NCI-H128 (cell line): ENCODE measurements around the gene GPR84.

Experiments used
- DNase-seq: peaks from one replicate; lab custom pipeline; 2025; ENCODE audit not compliant: unreplicated experiment; lab: John Stamatoyannopoulos, UW

Gene GPR84

DNA sequence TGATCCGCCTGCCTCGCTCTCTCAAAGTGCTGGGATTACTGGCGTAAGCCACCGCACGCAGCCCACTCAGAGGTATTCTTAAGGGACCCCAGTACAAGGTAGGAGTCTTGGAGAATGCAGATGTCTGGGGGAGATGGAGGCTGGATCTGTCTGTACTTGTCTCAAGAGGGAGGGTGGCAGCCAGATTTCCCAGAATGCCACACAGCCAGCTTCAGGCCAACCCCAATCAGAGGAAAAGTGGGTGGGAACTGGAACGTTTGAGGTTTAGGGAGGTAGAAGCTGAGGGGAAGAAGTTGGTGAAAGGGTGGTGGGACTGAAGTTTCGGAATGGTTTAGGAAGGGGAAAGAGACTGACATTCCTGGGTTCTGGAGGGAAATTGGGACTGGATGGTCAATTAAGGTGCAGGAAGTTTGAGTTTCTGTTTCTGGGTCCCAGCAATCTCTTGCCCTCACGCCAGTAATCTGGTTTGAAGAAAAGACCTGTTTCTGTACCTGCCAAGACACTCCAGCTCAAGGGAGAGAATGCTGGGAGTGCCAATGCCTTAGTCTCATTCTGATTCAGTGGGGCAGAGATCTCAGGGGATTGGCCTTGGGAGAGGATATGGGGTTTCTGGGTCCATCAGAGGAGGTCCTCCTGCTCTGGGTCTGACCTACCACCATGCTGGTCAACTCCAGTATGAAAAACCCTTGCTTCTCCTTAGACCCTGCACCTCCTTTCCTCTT, 28.4 kb upstream of the GPR84 start:
- DNase-seq, result no peak

DNA sequence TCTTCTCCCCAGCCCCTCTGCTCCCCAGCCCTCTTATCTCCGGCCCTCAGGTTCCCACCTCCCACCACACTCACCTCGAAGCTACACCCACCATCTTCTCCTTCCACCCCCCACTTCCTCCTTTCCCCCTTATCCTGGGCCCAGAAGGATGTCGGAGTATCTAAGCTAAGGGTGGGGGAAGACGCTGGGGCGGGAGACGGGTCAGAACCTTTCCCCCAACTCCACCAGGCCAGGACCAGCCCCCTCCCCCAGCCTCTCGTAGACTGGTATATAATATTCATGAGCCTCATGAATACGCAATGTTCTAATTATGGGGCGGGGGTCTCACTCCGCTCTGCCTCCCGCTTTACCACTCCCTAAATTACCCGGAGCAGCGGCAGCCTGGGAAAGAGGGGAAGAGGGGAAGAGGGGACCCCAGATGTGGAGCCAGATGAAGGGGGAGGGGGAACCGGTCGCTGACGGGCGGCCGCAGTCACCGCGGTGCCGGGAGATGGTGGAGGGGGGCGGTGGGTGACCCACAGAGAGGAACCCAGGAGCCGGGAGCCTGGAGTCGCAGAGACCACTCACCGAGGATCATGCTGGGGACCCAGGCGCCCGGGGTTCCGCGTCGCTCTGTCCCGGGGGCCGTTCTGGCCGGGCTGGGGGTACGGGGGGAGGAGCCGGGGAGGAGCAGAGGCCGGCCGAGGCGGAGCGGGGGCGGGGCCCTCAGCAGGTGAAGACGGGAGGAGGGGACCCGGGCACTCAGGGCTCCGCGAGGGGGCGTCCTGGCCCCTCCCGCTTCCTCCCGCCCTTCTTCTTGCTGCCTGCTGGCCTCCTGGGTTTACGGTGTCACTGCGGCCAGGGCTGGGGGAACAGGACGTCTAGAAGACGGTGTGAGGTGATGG, 26.6 kb upstream of the GPR84 start:
- DNase-seq, result peak; percentile 42

DNA sequence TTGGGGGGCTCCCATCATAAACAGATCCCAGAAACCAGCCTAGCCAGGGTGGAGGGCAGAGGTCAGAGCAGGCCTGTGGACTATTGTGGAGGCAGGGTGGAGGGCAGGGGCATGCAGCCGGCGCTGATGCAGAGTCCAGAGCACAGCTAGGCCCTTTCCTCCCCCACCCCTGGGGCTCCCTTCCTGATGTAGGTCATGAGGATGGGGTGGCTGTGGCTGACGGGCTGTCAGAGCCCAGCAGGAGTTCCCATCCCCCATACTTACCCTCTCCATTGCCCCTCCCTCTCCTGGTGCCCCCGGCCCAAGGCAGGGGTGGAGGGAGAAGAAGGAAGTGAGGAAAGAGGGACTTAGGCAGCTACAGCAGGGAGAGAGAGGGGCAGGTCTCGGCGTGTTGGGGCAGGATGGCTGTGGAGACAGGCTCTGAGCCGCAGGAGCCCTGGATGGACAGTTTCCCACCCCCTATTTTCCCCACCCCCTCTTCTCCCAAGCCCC, 25.9 kb upstream of the GPR84 start:
- DNase-seq, result no peak

GRCh38 chr12:54389607-54390175, 25.4 kb upstream of the GPR84 start:
- DNase-seq, result no peak

GRCh38 chr12:54389134-54389508, 24.8 kb upstream of the GPR84 start:
- no peak for DNase-seq

DNA sequence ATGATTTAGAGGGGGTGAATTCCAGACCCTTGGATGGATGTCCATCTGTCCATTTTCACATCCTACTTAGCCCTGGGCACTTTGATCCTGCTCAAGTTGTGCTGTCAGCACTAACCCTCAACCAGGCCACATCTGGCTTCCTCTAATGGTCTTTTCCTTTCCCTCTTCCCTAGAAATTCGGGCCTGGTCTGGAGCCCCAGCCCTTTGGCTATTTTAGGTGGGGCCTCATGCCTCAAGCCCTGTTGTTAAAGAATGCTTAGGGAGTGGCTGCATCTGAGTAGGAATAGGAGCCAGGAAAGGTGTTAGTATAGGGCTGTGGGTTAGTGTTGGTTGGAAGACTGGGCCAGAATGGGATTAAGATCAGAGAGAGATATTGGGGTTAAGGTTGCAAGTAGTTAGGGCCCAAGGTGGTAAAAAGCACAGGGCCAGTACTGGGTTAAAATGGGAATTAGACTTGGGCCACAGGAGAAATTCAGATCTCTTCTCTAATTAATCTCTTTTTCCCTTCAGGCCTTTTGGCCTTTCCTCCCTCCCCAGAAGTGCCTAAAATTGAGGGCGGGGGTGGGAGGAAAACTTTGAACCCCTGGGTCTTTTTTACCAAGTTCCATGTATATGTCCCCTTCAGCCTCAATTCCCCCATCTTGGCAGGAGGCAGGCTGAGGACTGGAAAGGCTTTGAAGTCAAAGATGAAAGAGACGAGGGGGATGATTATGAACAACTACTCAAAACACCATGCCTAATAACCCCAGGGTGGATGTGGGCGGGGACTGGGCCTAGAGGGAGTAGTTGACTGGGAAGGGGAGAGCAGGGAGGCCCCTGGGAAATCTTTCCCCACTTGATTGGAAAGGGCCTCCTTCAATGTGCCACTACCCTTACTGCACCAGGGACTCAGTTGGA, 24.2 kb upstream of the GPR84 start:
- DNase-seq, result no peak

DNA sequence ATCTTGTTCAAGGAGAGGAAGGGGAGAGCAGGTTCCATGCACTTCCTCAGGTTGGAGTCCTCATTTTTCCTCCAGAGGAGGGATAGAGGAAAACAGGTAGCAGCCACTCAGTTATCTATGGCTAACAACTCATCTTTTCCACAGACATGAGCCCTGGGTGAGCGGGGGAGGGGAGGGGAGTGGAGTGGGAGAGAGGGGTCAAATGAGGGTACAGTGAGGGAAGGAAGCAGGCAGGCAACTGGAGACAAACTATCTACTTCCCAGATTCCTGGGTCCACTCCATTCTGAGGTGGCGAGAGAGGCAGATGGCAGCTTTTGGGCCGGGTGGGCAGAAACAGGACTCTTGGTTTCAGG, 22.8 kb upstream of the GPR84 start:
- no peak for DNase-seq

GRCh38 chr12:54386403-54387113, 22.3 kb upstream of the GPR84 start:
- no peak for DNase-seq

GRCh38 chr12:54385251-54385914, 21.1 kb upstream of the GPR84 start:
- DNase-seq, result no peak

DNA sequence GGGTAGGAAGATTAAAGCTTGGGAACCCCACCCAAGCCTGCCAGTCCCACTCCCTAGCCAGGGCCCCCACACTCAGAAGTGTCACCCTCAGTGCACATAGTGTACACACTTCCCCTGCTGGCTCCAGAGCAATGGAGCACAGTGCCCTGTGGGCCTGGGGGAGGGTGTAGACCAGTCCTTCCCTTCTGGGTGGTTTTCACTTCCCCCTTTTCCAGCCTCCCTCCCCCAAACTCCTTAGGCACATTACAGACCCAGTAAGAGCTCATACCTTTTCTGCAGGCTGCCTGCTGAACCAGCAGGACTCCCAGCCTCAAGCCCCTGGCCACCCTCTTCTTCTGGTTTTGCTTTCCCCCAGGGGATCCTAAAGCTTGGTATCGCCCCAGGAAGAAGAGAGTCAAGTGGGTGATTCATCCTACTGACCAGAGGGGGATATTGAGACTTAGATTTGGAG, 20.3 kb upstream of the GPR84 start, which contains the start of gene ZNF385A:
TSS of gene ZNF385A (minus strand) at position 143 of the 451 bp plus-strand sequence. CDS start 219 bp downstream, outside the sequence.
- no peak for DNase-seq

DNA sequence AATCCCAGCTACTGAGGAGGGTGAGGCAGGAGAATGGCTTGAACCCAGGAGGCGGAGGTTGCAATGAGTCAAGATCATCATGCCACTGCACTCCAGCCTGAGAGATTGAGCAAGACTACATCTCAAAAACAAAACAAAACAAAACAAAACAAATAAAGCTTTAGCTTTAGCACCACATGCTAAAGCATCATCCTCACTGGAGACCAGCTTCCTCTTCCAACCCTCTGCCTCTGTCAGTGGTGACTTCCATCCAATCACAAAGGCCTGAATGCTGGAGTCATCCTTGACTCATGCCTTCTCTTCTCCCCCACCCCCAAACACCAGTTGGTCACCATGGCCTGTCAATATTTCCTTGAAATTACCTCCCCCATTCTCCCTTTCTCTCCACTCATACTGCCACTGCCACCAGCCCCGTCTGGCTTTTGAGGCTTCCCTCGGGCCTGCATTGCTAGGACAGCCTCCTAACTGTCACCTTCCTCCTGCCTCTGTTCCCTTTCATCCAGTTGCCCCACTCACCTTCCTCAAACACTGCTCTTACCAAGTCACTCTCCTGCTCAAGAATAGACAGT, 18.8 kb upstream of the GPR84 start:
- no peak for DNase-seq

DNA sequence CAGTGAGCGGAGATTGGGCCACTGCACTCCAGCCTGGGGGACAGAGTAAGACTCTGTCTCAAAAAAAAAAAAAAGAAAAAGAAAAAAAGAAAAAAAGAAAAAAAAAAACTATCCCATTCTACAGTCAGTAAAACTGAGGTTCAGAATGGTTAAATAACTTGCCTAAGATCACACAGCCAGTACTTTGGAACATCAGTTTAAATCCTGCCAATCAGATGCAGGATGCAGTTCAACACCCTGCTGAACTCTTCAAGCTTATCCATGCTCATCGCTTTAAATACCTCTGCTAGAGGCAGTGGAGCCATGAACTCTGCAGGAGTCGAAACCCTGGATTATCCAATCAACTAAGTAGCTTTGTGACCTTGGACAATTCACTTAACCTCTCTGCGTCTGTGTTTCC, 16.9 kb upstream of the GPR84 start:
- DNase-seq, result no peak

- peak; percentile 86 for DNase-seq
Measured at GRCh38 chr12:54379398-54380201, 15.3 kb upstream of the GPR84 start.

GRCh38 chr12:54378796-54379397, 14.6 kb upstream of the GPR84 start:
- DNase-seq, result no peak

DNA sequence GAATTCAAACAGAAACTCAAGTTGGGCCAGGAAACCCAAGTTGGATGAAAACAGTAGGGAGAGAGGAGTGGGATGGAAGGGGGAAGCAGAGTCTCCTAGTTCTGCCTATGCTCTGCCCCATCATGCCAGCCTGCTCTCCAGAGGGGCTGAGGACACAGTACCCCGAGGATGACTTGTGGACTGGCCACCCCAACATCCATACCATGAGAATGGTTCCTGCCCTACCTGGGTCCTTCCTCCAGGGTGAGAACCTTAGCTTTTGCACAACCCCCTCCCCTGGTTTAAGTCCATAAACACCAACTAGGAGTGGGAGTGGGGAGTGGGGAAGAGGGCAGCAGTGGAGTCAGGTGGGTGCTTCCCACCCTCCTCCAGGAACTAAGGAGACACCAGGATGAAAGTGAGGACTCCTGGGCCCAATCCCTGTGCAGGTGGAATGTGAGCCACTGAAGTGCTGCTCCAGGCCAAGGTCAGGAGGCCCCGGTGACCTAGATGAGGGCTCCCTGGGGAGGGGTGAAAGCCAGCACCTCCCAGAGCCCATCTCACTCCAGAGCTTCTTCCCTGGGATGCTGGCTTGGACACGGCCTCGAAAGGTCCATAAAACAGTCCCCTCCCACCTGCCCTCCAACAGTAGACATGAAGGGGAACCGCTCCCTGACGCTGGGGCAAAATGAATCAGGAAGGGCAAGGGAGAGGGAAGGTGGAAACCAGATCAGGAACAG, 13.7 kb upstream of the GPR84 start:
- no peak for DNase-seq

- DNase-seq, result no peak
Measured at GRCh38 chr12:54377007-54377406, 12.7 kb upstream of the GPR84 start.

GRCh38 chr12:54376596-54376995, 12.3 kb upstream of the GPR84 start:
- no peak for DNase-seq

DNA sequence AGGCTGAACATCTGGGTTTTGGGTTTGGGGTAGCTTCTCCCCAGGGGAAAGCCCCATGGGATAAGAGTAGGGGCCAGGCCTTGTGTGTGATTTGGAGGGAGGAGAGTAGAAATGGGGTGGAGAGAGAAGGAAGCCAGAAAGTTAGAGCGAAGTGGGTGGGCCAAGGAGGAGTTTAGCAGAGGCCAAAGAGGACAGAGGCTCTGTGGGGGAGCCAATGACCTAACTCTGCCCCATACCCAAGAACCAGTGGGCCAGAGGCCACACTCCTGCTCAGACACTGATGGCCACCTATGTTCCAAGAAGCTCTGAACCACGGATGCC, 10.9 kb upstream of the GPR84 start:
- no peak for DNase-seq
